Measurements from ENCODE around the gene GINS2. TPM values are rescaled to one million over a fixed set of nuclear protein-coding genes. Genes with fewer than 3 reads are reported as not detected.

Gene GINS2
- total RNA-seq, 2 donors from 2014 or later, result 0.86 to 1.5 TPM

DNA sequence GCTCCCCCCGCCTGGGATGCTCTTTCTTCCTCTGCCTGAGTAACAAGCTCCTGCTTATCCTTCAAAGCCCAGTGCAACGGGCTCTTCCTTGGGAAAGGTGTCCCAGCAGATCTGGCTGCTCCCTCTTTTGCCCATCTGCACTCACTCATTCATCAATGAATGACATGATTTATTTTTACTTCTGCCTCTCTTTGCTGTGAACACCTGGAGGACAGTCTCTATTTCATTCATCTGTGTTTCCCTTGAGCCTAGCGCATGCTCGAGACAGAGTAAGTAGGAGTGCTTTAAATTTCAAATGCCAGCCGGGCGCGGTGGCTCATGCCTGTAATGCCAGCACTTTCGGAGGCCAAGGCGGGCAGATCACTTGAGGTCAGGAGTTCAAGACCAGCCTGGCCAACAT, 22.0 kb upstream of the GINS2 start:
- H3K27me3 Mint-ChIP-seq, result peaks cover 5% of the 10 kb centered on the region
- H3K27ac Mint-ChIP-seq, result no peak overlapping the region
- H3K4me3 Mint-ChIP-seq, result no peak overlapping the region
- DNase-seq, result no peak
- no peaks in the 10 kb centered on the region for H3K36me3 Mint-ChIP-seq (ENCODE audit: low read depth)
- peaks cover 2% of the 10 kb centered on the region for H3K4me1 Mint-ChIP-seq
- H3K9me3 ChIP-seq (ENCODE audit: control insufficient read depth, low read length, poor library complexity, severe bottlenecking), result no peaks in the 10 kb centered on the region
- no peak for ATAC-seq

GRCh38 chr16:85709766-85710585, 21.2 kb upstream of the GINS2 start:
- no peak overlapping the region for H3K4me3 Mint-ChIP-seq
- H3K27ac Mint-ChIP-seq, result no peak overlapping the region
- H3K9me3 ChIP-seq (ENCODE audit: control insufficient read depth, low read length, poor library complexity, severe bottlenecking), result no peaks in the 10 kb centered on the region
- H3K36me3 Mint-ChIP-seq (ENCODE audit: low read depth), result no peaks in the 10 kb centered on the region
- peaks cover 5% of the 10 kb centered on the region for H3K27me3 Mint-ChIP-seq
- ATAC-seq (no peak), DNase-seq (no peak)
- no peaks in the 10 kb centered on the region for H3K4me1 Mint-ChIP-seq

- ATAC-seq, result no peak
- H3K4me1 Mint-ChIP-seq, result no peaks in the 10 kb centered on the region
- H3K36me3 Mint-ChIP-seq (ENCODE audit: low read depth), result no peaks in the 10 kb centered on the region
- H3K9me3 ChIP-seq (ENCODE audit: control insufficient read depth, low read length, poor library complexity, severe bottlenecking), result no peaks in the 10 kb centered on the region
- H3K27me3 Mint-ChIP-seq, result peaks cover 5% of the 10 kb centered on the region
- H3K4me3 Mint-ChIP-seq, result no peak overlapping the region
- H3K27ac Mint-ChIP-seq, result no peak overlapping the region
- no peak for DNase-seq
Observed at GRCh38 chr16:85708338-85708737, 19.6 kb upstream of the GINS2 start.

DNA sequence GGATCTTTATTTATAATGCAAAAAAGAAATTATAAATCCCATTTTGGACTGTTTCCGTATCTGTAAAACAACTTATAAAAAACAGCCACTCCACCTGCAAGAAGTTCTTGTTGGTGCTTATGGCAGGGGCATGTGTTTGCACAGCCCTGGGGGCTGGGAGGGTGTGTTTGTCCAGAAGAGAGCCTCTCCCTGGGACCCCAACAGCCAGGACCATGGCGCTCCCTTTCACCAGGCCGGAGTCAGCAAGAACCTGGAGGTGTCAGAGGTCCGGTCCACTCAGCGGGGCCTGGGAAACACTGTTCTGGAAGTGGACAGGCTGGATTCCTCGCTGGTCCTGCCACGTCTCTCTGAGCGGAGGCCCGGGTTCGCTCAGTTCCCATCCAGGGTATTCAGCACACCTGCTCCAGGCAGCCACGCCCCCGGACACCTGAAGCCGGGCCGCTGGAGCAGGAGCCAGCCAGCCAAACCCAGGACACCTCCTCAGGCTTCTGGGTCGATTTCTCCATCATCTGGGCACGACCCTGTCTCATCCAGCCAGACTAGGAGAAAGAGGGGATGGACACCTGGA, 18.9 kb upstream of the GINS2 start:
- peaks cover 1% of the 10 kb centered on the region for H3K27me3 Mint-ChIP-seq
- no peaks in the 10 kb centered on the region for H3K4me1 Mint-ChIP-seq
- H3K27ac Mint-ChIP-seq, result no peak overlapping the region
- no peaks in the 10 kb centered on the region for H3K9me3 ChIP-seq (ENCODE audit: control insufficient read depth, low read length, poor library complexity, severe bottlenecking)
- ATAC-seq, result no peak
- no peak overlapping the region for H3K4me3 Mint-ChIP-seq
- DNase-seq, result no peak
- no peaks in the 10 kb centered on the region for H3K36me3 Mint-ChIP-seq (ENCODE audit: low read depth)

- no peak for ATAC-seq
- Mint-ChIP-seq H3K27ac (no peak overlapping the region), H3K36me3 (ENCODE audit: low read depth) (no peaks in the 10 kb centered on the region), H3K4me3 (no peak overlapping the region), H3K4me1 (no peaks in the 10 kb centered on the region), H3K27me3 (no peaks in the 10 kb centered on the region)
- H3K9me3 ChIP-seq (ENCODE audit: control insufficient read depth, low read length, poor library complexity, severe bottlenecking), result no peaks in the 10 kb centered on the region
- DNase-seq, result no peak
Observed at GRCh38 chr16:85706449-85707034, 17.8 kb upstream of the GINS2 start.

DNA sequence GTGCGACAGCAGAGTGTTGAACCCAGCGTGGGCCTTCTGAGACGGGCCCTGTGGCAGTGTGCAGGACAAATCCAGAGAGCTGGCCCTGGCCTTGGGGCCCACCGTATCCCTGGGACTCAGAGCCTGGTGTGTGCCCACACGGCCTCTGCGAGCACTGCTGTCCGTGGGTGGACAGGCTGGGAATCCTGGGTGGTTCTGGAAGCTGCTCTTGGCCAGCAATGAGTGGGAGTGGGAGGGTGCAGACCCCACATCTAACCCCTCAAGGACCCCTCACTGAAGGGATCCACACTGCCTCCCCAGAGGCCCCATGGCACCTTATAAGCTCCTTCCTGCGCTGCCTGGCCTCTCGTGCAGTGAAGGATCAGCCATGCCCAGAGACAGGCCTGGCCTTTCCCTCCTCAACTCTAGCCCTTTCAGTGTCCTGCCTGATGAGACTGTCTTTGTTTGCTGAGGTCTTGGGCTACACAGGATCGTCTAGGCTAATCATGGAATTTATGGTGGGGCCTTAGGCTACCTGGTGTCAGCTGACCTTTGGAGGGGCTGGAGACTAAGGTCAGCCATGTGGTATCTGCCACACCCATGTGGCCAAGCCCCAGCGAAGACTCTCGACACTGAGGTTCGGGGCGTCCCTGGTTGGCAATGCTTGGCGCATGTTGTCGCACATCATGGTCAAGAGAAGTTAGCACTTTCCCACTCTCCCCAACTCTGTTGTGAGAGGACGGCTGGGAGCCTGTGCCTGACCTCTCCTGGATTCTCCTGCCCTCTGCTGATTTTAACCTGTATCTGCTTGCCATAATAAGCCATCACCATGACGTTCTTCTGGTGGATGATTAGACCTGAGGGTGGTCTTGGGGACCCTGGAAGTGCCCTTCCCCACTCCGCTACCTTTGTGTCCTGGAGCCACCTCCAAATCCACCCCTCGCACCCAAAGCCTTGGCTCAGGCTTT, 16.4 kb upstream of the GINS2 start:
- DNase-seq (no peak), ATAC-seq (no peak)
- Mint-ChIP-seq H3K36me3 (ENCODE audit: low read depth) (no peaks in the 10 kb centered on the region), H3K27me3 (no peaks in the 10 kb centered on the region), H3K4me3 (no peak overlapping the region), H3K4me1 (no peaks in the 10 kb centered on the region), H3K27ac (no peak overlapping the region)
- no peaks in the 10 kb centered on the region for H3K9me3 ChIP-seq (ENCODE audit: control insufficient read depth, low read length, poor library complexity, severe bottlenecking)

- H3K36me3 Mint-ChIP-seq (ENCODE audit: low read depth), result no peaks in the 10 kb centered on the region
- H3K27me3 Mint-ChIP-seq, result no peaks in the 10 kb centered on the region
- no peak overlapping the region for H3K27ac Mint-ChIP-seq
- H3K4me1 Mint-ChIP-seq, result no peaks in the 10 kb centered on the region
- ATAC-seq, result no peak
- H3K4me3 Mint-ChIP-seq, result no peak overlapping the region
- no peaks in the 10 kb centered on the region for H3K9me3 ChIP-seq (ENCODE audit: control insufficient read depth, low read length, poor library complexity, severe bottlenecking)
- DNase-seq, result no peak
Observed at GRCh38 chr16:85704011-85704410, 15.3 kb upstream of the GINS2 start.

DNA sequence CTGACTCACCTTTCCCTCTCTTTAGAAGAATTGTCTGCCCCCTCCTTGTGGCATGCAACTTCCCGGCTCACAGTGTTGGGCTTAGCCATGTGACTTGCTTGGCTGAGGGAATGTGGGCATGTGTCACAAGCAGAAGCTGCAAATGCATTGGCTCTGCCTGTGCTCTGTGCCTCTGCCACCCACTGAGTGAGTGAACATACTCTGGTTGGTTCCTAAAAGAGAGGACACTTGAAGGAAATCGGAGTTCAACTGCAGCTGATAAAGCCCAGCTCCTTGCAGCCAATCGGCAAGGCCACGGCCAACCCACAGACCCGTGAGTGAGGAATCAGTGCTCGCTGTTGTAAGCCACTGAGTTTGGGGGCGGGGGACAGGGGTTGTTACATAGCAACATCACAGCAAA, 10.9 kb upstream of the GINS2 start:
- Mint-ChIP-seq H3K27me3 (peaks cover 19% of the 10 kb centered on the region), H3K4me1 (no peaks in the 10 kb centered on the region), H3K27ac (no peak overlapping the region), H3K36me3 (ENCODE audit: low read depth) (no peaks in the 10 kb centered on the region), H3K4me3 (no peak overlapping the region)
- no peak for ATAC-seq
- H3K9me3 ChIP-seq (ENCODE audit: control insufficient read depth, low read length, poor library complexity, severe bottlenecking), result no peaks in the 10 kb centered on the region
- DNase-seq, result no peak

DNA sequence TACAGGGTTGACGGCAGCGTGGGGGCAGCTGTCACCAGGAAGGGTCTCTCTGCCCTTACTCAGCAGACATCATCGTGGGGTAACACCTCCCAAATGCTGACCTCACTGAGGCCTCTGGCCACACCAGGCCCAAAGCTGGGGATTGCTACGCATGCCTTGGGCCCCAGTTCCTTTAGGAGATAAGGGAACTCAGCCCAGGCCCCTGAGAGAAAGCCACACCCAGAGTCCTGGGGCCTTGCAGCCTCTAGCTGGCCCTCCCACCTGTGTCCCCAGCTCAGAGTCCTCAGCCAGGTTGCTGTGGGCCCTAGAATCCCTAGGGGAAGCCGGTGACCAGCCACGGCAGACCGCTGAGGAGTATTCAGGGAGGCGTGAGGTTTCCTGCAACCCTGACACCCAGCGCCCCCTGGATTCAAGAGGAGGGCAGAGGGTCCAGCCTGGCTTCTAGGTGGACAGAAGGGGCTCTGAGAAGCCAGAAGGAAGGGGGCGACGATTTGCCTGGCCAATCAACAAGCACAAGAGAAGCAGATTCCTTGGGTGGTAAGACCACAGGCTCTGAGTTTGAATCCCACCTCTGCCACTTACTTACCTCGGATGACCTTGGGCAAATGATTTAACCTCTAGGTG, 10.3 kb upstream of the GINS2 start:
- no peak overlapping the region for H3K27ac Mint-ChIP-seq
- no peaks in the 10 kb centered on the region for H3K9me3 ChIP-seq (ENCODE audit: control insufficient read depth, low read length, poor library complexity, severe bottlenecking)
- DNase-seq (no peak), ATAC-seq (no peak)
- no peaks in the 10 kb centered on the region for H3K4me1 Mint-ChIP-seq
- H3K27me3 Mint-ChIP-seq, result peaks cover 19% of the 10 kb centered on the region
- no peak overlapping the region for H3K4me3 Mint-ChIP-seq
- H3K36me3 Mint-ChIP-seq (ENCODE audit: low read depth), result no peaks in the 10 kb centered on the region

GRCh38 chr16:85698459-85698891, 9.7 kb upstream of the GINS2 start:
- DNase-seq (no peak), ATAC-seq (no peak)
- Mint-ChIP-seq H3K4me1 (no peaks in the 10 kb centered on the region), H3K4me3 (no peak overlapping the region), H3K36me3 (ENCODE audit: low read depth) (no peaks in the 10 kb centered on the region), H3K27ac (no peak overlapping the region), H3K27me3 (peaks cover 19% of the 10 kb centered on the region)
- H3K9me3 ChIP-seq (ENCODE audit: control insufficient read depth, low read length, poor library complexity, severe bottlenecking), result no peaks in the 10 kb centered on the region

GRCh38 chr16:85697431-85697830, 8.7 kb upstream of the GINS2 start:
- ATAC-seq (no peak), DNase-seq (no peak)
- no peaks in the 10 kb centered on the region for H3K9me3 ChIP-seq (ENCODE audit: control insufficient read depth, low read length, poor library complexity, severe bottlenecking)
- Mint-ChIP-seq H3K4me3 (no peak overlapping the region), H3K36me3 (ENCODE audit: low read depth) (no peaks in the 10 kb centered on the region), H3K4me1 (no peaks in the 10 kb centered on the region), H3K27ac (no peak overlapping the region), H3K27me3 (peaks cover 19% of the 10 kb centered on the region)

DNA sequence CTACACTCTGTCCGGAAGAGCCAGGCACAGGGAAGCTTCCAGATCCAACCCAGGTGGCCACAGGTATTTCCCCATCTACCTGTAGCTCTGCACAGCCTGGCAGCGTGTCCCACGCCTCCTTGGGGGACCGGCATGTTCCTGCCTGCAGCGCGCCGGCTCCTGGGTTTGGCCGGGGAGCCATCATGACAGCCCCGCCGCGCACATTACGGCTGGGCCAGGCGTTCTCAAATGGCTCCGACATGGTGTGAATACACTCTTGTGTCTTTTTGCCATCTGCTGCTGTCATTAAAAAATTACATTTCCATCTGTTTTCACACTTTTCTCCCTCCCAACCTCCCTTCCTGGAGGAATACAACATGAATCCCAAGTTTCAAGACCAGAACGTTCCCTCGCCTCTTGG, 8.0 kb upstream of the GINS2 start:
- no peak overlapping the region for H3K27ac Mint-ChIP-seq
- H3K36me3 Mint-ChIP-seq (ENCODE audit: low read depth), result no peaks in the 10 kb centered on the region
- peaks cover 19% of the 10 kb centered on the region for H3K27me3 Mint-ChIP-seq
- H3K4me1 Mint-ChIP-seq, result no peaks in the 10 kb centered on the region
- H3K4me3 Mint-ChIP-seq, result no peak overlapping the region
- no peak for ATAC-seq
- no peaks in the 10 kb centered on the region for H3K9me3 ChIP-seq (ENCODE audit: control insufficient read depth, low read length, poor library complexity, severe bottlenecking)
- DNase-seq, result no peak

Data from T-helper 17 cell (primary cell).